Adipocyte (in vitro differentiated cells): ENCODE measurements around the gene JAKMIP2.
"Not testable (repeated sequence)": the region's sequence is repeated elsewhere in the genome, so short reads cannot be mapped to it uniquely, and the experiment has no call there.

Experiments
- DNase-seq: peaks from one replicate; pipeline ENCODE4 v3.0.0-alpha.2; 2015; ENCODE audit warnings: low read depth
- H3K27me3 ChIP-seq: replicated peaks from 2 replicates; pipeline ENCODE4 v1.7.0; 2013; ENCODE audit warnings: mild to moderate bottlenecking, low read length, moderate library complexity; ENCODE audit not compliant: control insufficient read depth, insufficient read depth
- H3K36me3 ChIP-seq: 2 replicates; pipeline ENCODE4 v1.7.0; 2013; ENCODE audit warnings: low read length, mild to moderate bottlenecking, moderate library complexity; ENCODE audit not compliant: control insufficient read depth, insufficient read depth, severe bottlenecking
- H3K4me1 ChIP-seq: 2 replicates; pipeline ENCODE4 v1.7.0; 2013; ENCODE audit warnings: mild to moderate bottlenecking, low read length, moderate library complexity; ENCODE audit not compliant: control insufficient read depth, insufficient read depth
- H3K4me3 ChIP-seq: 2 replicates; pipeline ENCODE4 v1.7.0; 2013; ENCODE audit warnings: mild to moderate bottlenecking, low read length, moderate library complexity
- H3K9ac ChIP-seq: 2 replicates; pipeline ENCODE4 v1.7.0; 2013; ENCODE audit warnings: mild to moderate bottlenecking, low read length, moderate library complexity
- H3K9me3 ChIP-seq: 2 replicates; pipeline ENCODE4 v1.7.0; 2013; ENCODE audit warnings: mild to moderate bottlenecking, low read length, moderate library complexity; ENCODE audit not compliant: control insufficient read depth

JAKMIP2 gene

GRCh38 chr5:147563466-147564123, 218.9 kb downstream of the JAKMIP2 start:
- Histone ChIP-seq H3K4me1 (peaks cover 5% of the 10 kb centered on the region), H3K4me3 (no peak overlapping the region), H3K9ac (no peak overlapping the region), H3K36me3 (no peaks in the 10 kb centered on the region), H3K9me3 (no peaks in the 10 kb centered on the region), H3K27me3 (peaks cover 9% of the 10 kb centered on the region)
- DNase-seq, result no peak

DNA sequence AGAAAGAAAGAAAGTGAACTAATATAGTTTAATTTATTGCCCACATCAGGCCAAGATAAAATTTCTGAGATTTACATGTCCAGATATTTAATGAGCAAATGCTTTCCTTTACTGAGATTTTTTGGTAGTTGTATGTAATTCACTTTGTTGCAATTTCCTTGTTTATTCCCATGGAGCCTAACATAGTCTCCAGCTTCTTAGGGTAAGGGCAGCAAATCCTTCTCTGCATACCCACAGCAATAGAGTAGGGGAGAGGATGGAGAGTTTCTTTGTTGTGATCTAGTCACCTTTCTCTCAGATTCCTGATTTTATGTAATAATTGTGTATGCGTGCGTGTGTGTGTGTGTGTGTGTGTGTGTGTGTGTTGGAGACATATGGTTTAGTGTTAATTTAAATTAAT, 221.1 kb downstream of the JAKMIP2 start:
- no peak for DNase-seq
- H3K36me3 ChIP-seq, result no peaks in the 10 kb centered on the region
- no peaks in the 10 kb centered on the region for H3K9me3 ChIP-seq
- H3K4me1 ChIP-seq, result peaks cover 10% of the 10 kb centered on the region
- no peak overlapping the region for H3K9ac ChIP-seq
- H3K4me3 ChIP-seq, result no peak overlapping the region
- H3K27me3 ChIP-seq, result peaks cover 9% of the 10 kb centered on the region

DNA sequence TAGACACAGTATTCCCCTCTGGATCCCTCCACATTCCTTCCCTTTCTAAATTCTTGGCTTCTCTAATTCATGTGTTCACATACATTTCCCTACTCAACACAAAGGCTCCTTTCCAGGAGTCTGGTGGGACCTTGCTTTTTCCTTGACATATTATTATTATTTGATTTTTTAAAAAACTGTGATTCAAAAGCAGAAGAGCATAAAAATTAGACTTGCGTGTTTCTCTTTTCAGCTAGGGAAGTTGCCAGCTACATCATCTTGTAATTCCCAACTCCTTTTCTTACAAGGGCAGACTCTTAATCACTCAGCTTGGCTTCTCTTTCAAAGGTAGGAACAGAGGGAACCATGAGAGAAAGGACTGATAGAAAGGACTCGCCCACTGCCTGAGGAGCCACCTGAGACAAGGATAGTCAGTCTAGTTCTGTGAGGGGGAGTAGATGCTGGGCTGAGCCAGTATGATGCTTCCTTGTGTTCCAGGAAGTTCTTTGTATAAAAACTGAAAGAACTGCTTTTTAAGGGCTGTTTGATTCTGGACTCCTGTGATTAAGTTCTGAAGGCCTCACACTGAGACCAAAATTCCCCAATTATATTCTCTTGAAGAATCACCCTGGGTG, 221.7 kb downstream of the JAKMIP2 start:
- Histone ChIP-seq H3K4me1 (peaks cover 10% of the 10 kb centered on the region), H3K9ac (no peak overlapping the region), H3K36me3 (no peaks in the 10 kb centered on the region), H3K4me3 (no peak overlapping the region), H3K27me3 (peaks cover 9% of the 10 kb centered on the region), H3K9me3 (no peaks in the 10 kb centered on the region)
- no peak for DNase-seq

DNA sequence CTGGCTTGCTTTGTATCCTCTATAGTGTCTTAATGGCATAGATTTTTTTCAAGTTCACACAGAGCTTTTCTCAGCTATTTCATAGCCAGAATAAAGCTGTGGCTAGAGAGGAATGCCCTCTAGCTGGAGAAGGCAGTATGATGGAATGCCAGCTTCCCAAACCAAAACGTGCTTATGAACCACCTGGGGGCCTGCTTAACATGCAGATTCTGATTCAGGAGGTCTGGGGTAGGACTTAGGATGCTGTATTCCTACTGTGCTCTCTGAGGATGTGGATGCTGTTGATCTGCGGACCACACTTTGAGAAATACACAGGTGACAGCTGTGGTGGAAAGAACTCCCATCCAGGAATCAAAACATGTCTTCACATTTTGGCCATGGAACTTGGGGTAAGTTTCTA, 222.8 kb downstream of the JAKMIP2 start:
- peaks cover 9% of the 10 kb centered on the region for H3K27me3 ChIP-seq
- peaks cover 10% of the 10 kb centered on the region for H3K4me1 ChIP-seq
- peak; percentile 28 for DNase-seq
- H3K4me3 ChIP-seq, result no peak overlapping the region
- no peaks in the 10 kb centered on the region for H3K9me3 ChIP-seq
- no peak overlapping the region for H3K9ac ChIP-seq
- H3K36me3 ChIP-seq, result no peaks in the 10 kb centered on the region

- no peak overlapping the region for H3K4me3 ChIP-seq
- no peaks in the 10 kb centered on the region for H3K36me3 ChIP-seq
- peak; percentile 92 for DNase-seq
- H3K4me1 ChIP-seq, result peaks cover 19% of the 10 kb centered on the region
- H3K9ac ChIP-seq, result no peak overlapping the region
- H3K9me3 ChIP-seq, result no peaks in the 10 kb centered on the region
- peaks cover 9% of the 10 kb centered on the region for H3K27me3 ChIP-seq
Measured at GRCh38 chr5:147558826-147559225, 223.7 kb downstream of the JAKMIP2 start.

- peaks cover 22% of the 10 kb centered on the region for H3K4me1 ChIP-seq
- H3K4me3 ChIP-seq, result no peak overlapping the region
- no peaks in the 10 kb centered on the region for H3K9me3 ChIP-seq
- peak; percentile 67 for DNase-seq
- H3K27me3 ChIP-seq, result peaks cover 9% of the 10 kb centered on the region
- H3K9ac ChIP-seq, result no peak overlapping the region
- H3K36me3 ChIP-seq, result no peaks in the 10 kb centered on the region
Measured at GRCh38 chr5:147557876-147558745, 224.4 kb downstream of the JAKMIP2 start.

DNA sequence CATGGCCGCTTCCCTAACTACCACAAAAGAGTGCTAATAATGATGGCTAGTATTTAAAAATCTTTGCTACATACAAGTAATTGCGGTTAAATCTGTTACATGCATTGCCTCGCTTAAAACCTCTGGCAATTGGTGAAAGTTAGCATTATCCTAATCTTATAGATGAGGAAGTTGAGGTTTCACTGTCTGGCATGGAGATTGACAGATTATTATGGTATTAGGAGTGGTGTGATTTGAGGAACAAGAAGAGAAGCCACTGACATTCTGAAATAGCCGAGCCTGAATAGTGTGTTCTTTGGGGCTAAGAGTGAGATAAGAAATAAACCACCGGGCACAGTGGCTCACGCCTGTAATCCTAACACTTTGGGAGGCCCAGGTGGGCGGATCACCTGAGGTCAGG, 227.4 kb downstream of the JAKMIP2 start:
- H3K9me3 ChIP-seq, result no peaks in the 10 kb centered on the region
- H3K4me3 ChIP-seq, result no peak overlapping the region
- H3K36me3 ChIP-seq, result no peaks in the 10 kb centered on the region
- no peak for DNase-seq
- peaks cover 22% of the 10 kb centered on the region for H3K4me1 ChIP-seq
- no peaks in the 10 kb centered on the region for H3K27me3 ChIP-seq
- no peak overlapping the region for H3K9ac ChIP-seq

DNA sequence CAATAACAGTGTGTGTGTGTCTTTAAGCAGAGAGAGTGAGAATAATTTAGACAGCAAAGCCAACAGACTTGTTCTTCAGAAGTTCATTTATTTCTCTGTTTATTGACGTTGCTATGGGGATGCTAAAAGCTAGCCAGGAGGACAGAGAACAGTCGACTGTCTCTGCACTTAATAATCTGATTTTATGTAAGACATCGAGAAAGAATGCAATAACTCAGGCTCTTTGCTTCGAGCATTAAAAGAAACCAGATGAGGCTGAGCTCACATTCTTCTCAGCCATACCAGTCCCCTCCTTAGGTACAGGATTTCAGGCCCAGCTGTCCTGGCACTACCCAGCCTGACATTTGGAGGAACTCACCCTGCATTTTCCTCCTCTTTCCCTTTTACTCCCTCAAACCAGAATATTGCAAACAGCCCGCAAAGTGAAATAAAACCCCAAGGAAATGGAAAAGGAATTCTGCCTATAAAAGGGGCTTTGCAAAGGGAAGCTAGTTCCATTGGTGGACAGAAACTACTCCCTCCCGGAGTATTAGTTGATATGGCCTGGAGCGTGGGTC, 228.2 kb downstream of the JAKMIP2 start:
- no peaks in the 10 kb centered on the region for H3K9me3 ChIP-seq
- DNase-seq, result peak; percentile 91
- H3K9ac ChIP-seq, result peak overlapping the region; percentile 39
- H3K4me1 ChIP-seq, result peaks cover 22% of the 10 kb centered on the region
- H3K4me3 ChIP-seq, result peak overlapping the region; percentile 75
- H3K27me3 ChIP-seq, result no peaks in the 10 kb centered on the region
- H3K36me3 ChIP-seq, result no peaks in the 10 kb centered on the region

- H3K4me3 ChIP-seq, result peak overlapping the region; percentile 75
- not testable (repeated sequence) for H3K36me3 ChIP-seq, DNase-seq, H3K9me3 ChIP-seq, H3K27me3 ChIP-seq
- peaks cover 20% of the 10 kb centered on the region for H3K4me1 ChIP-seq
- peak overlapping the region; percentile 39 for H3K9ac ChIP-seq
Measured at GRCh38 chr5:147553817-147554216, 228.7 kb downstream of the JAKMIP2 start.

DNA sequence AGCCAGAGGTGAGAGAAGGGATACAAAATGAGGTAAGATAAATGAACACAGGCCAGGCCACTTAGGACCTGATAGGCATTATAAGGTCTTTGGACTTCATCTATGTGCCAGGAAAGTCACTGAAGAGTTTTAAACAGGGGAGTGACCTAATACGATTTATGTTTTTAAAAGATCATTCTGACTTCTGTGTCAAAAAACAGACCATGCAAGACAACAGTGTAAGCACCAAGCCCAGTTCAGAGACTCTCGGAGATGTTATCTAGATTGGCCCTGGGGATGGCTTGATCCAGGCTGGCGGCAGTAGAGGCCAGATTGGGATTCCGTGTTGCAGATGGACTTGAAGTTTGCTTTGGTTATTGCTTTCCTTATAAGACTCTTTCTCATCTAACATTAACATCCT, 229.6 kb downstream of the JAKMIP2 start:
- Histone ChIP-seq H3K4me1 (peaks cover 12% of the 10 kb centered on the region), H3K9ac (no peak overlapping the region), H3K4me3 (no peak overlapping the region), H3K27me3 (no peaks in the 10 kb centered on the region), H3K9me3 (no peaks in the 10 kb centered on the region), H3K36me3 (no peaks in the 10 kb centered on the region)
- DNase-seq, result no peak

DNA sequence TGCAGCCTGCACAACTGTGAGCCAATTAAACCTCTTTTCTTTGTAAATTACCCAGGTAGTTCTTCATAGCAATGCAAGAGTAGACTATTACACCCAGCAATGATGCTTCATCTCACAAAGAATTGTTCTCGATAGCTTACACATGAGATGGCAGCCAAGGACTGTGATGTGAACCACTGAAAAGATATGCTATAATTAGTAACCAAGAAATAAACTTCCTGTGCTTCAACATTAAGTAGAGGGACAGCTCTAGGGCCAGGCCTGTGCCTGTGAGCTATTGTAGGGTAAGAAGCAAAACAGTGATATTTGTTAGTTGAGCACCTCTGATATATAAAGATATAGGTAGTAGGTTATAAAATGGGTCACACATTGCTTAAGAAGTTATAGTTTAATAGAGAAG, 230.9 kb downstream of the JAKMIP2 start:
- Histone ChIP-seq H3K27me3 (no peaks in the 10 kb centered on the region), H3K9me3 (no peaks in the 10 kb centered on the region), H3K4me3 (no peak overlapping the region), H3K36me3 (no peaks in the 10 kb centered on the region), H3K4me1 (peaks cover 12% of the 10 kb centered on the region), H3K9ac (no peak overlapping the region)
- no peak for DNase-seq
